SK-N-SH (cell line): Measurements from ENCODE around the gene SLC46A2.

Experiments
- CHD2 ChIP-seq: fragments of 150-350 bp; IDR thresholded peaks from 2 replicates; pipeline ENCODE4 v1.6.1; 2018; ENCODE audit warnings: low read length; ENCODE audit not compliant: partially characterized antibody
- EZH2phosphoT487 ChIP-seq: fragments of 200-600 bp; sonication (generic); IDR thresholded peaks from 2 replicates; pipeline ENCODE4 v1.6.1; 2017; ENCODE audit warnings: low read depth, mixed run types, mild to moderate bottlenecking, antibody characterized with exemption, moderate library complexity, borderline replicate concordance
- FOXM1 ChIP-seq: IDR thresholded peaks from 2 replicates; pipeline ENCODE4 v1.4.0; 2012; ENCODE audit warnings: low read depth, mild to moderate bottlenecking
- GABPA ChIP-seq: IDR thresholded peaks from 2 replicates; pipeline ENCODE4 v1.4.0; 2012; ENCODE audit warnings: low read depth, mild to moderate bottlenecking
- JUND ChIP-seq: IDR thresholded peaks from 2 replicates; pipeline ENCODE4 v1.4.0; 2012
- MXI1 ChIP-seq: IDR thresholded peaks from 2 replicates; pipeline ENCODE4 v1.6.1; 2012; ENCODE audit warnings: mild to moderate bottlenecking, low read depth, low read length, improper control_type of control experiment
- POLR2AphosphoS5 ChIP-seq: IDR thresholded peaks from 2 replicates; pipeline ENCODE4 v1.6.1; 2012; ENCODE audit warnings: low read depth, low read length
- RCOR1 ChIP-seq: fragments of 150-350 bp; IDR thresholded peaks from 2 replicates; pipeline ENCODE4 v1.6.1; 2017; ENCODE audit warnings: antibody characterized with exemption, low read length
- TEAD4 ChIP-seq: IDR thresholded peaks from 2 replicates; pipeline ENCODE4 v1.4.0; 2012; ENCODE audit warnings: mild to moderate bottlenecking, borderline replicate concordance; ENCODE audit not compliant: insufficient read depth
- TF ChIP-seq, protein P1 (sequence below): fragments of 150-350 bp; IDR thresholded peaks from 2 replicates; pipeline ENCODE4 v1.6.1; 2016; ENCODE audit warnings: mild to moderate bottlenecking, low read depth, low read length
- TF ChIP-seq, protein P2 (sequence below): fragments of 200-600 bp; sonication (generic); IDR thresholded peaks from 2 replicates; pipeline ENCODE4 v1.6.1; 2017; ENCODE audit warnings: antibody characterized with exemption, mild to moderate bottlenecking, moderate library complexity
- TF ChIP-seq, protein P3 (sequence below): IDR thresholded peaks from 2 replicates; pipeline ENCODE4 v1.4.0; 2012; ENCODE audit warnings: low read depth
- TF ChIP-seq, protein P4 (sequence below): IDR thresholded peaks from 2 replicates; pipeline ENCODE4 v1.4.0; 2012; ENCODE audit warnings: low read depth, borderline replicate concordance

DNA sequence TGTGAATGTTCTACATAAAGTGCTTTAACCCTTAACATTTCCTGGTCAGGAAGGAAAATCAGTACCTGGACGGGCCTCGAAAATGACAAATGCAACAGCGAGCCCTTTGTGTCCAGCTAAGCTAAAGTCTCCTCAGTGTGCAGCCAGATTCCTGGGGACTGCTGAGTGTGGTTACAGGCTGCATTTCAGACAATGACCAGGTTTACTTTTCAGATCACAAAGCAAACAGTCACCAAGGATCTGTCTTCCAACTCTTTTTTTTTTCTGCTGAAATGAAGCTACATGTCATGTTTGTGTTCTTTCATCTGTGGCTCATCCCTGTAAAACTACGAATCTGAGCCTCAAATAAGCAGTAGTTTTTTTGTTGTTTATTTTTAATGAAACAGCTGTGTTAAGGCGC, 20.8 kb downstream of the SLC46A2 start:
- TF ChIP-seq, protein P1, sequence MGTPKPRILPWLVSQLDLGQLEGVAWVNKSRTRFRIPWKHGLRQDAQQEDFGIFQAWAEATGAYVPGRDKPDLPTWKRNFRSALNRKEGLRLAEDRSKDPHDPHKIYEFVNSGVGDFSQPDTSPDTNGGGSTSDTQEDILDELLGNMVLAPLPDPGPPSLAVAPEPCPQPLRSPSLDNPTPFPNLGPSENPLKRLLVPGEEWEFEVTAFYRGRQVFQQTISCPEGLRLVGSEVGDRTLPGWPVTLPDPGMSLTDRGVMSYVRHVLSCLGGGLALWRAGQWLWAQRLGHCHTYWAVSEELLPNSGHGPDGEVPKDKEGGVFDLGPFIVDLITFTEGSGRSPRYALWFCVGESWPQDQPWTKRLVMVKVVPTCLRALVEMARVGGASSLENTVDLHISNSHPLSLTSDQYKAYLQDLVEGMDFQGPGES = no peak
- TF ChIP-seq, protein P2, sequence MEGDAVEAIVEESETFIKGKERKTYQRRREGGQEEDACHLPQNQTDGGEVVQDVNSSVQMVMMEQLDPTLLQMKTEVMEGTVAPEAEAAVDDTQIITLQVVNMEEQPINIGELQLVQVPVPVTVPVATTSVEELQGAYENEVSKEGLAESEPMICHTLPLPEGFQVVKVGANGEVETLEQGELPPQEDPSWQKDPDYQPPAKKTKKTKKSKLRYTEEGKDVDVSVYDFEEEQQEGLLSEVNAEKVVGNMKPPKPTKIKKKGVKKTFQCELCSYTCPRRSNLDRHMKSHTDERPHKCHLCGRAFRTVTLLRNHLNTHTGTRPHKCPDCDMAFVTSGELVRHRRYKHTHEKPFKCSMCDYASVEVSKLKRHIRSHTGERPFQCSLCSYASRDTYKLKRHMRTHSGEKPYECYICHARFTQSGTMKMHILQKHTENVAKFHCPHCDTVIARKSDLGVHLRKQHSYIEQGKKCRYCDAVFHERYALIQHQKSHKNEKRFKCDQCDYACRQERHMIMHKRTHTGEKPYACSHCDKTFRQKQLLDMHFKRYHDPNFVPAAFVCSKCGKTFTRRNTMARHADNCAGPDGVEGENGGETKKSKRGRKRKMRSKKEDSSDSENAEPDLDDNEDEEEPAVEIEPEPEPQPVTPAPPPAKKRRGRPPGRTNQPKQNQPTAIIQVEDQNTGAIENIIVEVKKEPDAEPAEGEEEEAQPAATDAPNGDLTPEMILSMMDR = no peak
- TF ChIP-seq CHD2 = no peak
- no peak for TF ChIP-seq FOXM1
- TF ChIP-seq MXI1 = no peak
- TF ChIP-seq, protein P3, sequence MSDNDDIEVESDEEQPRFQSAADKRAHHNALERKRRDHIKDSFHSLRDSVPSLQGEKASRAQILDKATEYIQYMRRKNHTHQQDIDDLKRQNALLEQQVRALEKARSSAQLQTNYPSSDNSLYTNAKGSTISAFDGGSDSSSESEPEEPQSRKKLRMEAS = no peak
- no peak for TF ChIP-seq RCOR1
- TF ChIP-seq TEAD4 = no peak
- TF ChIP-seq, protein P4, sequence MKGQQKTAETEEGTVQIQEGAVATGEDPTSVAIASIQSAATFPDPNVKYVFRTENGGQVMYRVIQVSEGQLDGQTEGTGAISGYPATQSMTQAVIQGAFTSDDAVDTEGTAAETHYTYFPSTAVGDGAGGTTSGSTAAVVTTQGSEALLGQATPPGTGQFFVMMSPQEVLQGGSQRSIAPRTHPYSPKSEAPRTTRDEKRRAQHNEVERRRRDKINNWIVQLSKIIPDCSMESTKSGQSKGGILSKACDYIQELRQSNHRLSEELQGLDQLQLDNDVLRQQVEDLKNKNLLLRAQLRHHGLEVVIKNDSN = no peak
- TF ChIP-seq JUND = no peak
- no peak for TF ChIP-seq EZH2phosphoT487
- no peak for TF ChIP-seq GABPA
- no peak for TF ChIP-seq POLR2AphosphoS5
